Esophagus squamous epithelium (tissue), 4 donors: ENCODE data around the gene PLK4.

ENCODE experiments used
- CTCF ChIP-seq, 6 experiments: fragments of 450-650 bp in 4 of 6; fragments of 200-600 bp in 2 of 6; sonication (generic) in 2 of 6; IDR thresholded peaks; one replicate each; pipeline ENCODE4 v1.5.1; 2016 to 2019; ENCODE audit warnings: antibody characterized with exemption in 6 of 6, mild to moderate bottlenecking in 4 of 6, moderate library complexity in 4 of 6
- POLR2A ChIP-seq, 4 donors: fragments of 450-650 bp; IDR thresholded peaks; one replicate each; pipeline ENCODE4 v1.6.1; 2017; ENCODE audit warnings: antibody characterized with exemption in 4 of 4, mild to moderate bottlenecking in 4 of 4, moderate library complexity in 3 of 4

- TF ChIP-seq POLR2A (IDR thresholded peaks at IDR 0.05) (no peak), CTCF (IDR thresholded peaks at IDR 0.05) (no peak)
Measured at GRCh38 chr4:127846765-127847164, 33.9 kb upstream of the PLK4 start.
